Activated CD8-positive, alpha-beta T cell treated with anti-CD3 and anti-CD28 coated beads for 36 hours (primary cell): ENCODE measurements around the gene EFHC2. TPM values are rescaled to one million over a fixed set of nuclear protein-coding genes. Genes with fewer than 3 reads are reported as not detected.

Source experiments
- ATAC-seq: fragments of 200-7000 bp; cut with Tn5 transposase; one replicate; pipeline ENCODE4 v1.10.0; 2021; ENCODE audit warnings: mild to moderate bottlenecking, moderate library complexity
- CTCF ChIA-PET: fragments of 350-600 bp; sonication (Branson Sonifier 250); formaldehyde crosslinking; loops from one replicate; lab custom pipeline; 2021; ENCODE audit warnings: antibody characterized with exemption; lab: Charles Lee
- POLR2A ChIA-PET: fragments of 350-600 bp; sonication (Branson Sonifier 250); formaldehyde crosslinking; loops from one replicate; lab custom pipeline; 2021; ENCODE audit warnings: antibody characterized with exemption; lab: Charles Lee
- DNase-seq: peaks from one replicate; pipeline ENCODE4 v3.0.0-alpha.2; 2020
- H3K27ac Mint-ChIP-seq: one replicate; pipeline ENCODE4 v1.8.0; 2021; ENCODE audit warnings: mild to moderate bottlenecking, mixed read lengths
- H3K27me3 Mint-ChIP-seq: one replicate; pipeline ENCODE4 v1.8.0; 2021; ENCODE audit warnings: mixed read lengths
- H3K36me3 Mint-ChIP-seq: one replicate; pipeline ENCODE4 v1.8.0; 2021; ENCODE audit warnings: low read depth, mixed read lengths
- H3K4me1 Mint-ChIP-seq: one replicate; pipeline ENCODE4 v1.8.0; 2021; ENCODE audit warnings: low read depth, mixed read lengths
- H3K4me3 Mint-ChIP-seq: one replicate; pipeline ENCODE4 v1.8.0; 2021; ENCODE audit warnings: mild to moderate bottlenecking, moderate library complexity, mixed read lengths
- H3K9me3 Mint-ChIP-seq: one replicate; pipeline ENCODE4 v1.8.0; 2021; ENCODE audit warnings: mixed read lengths
- intact Hi-C: fragments of 100-400 bp; cut with micrococcal nuclease; formaldehyde crosslinking; loops from one replicate; pipeline ENCODE4 v1.10.0; 2022
- total RNA-seq, 2 experiments: library from RNA; stranded (reverse); gene quantifications; one replicate each; pipeline ENCODE4 v1.2.3, GENCODE V29; 2021
- TF ChIP-seq, protein P1 (sequence below): fragments of 200-600 bp; IDR thresholded peaks from one replicate; pipeline ENCODE4 v1.8.0; 2022; ENCODE audit warnings: antibody characterized with exemption, mild to moderate bottlenecking

The EFHC2 gene
- total RNA-seq, 2 experiments from 2014 or later: 0.20 to 0.31 TPM

DNA sequence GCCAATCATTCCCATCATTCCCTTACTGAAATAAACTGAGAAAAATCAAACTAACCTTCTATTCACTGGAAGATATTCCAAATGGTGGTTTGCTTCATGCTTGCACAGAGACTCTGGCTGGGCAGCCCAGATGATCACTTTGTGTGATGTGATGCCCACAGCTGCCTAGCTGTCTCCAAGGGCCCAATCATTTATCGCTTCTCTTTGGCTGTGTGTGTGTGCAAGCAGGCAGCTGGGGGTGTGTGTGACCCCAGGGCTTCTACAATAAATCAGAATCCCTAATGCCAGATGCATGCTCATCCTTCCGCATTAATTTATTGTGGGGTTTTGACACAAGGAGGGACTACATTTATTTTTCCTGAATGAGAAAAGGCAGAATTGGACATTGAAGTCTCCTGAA lies 230.1 kb downstream of the EFHC2 start:
- DNase-seq: no peak
- no peak for ATAC-seq
- Mint-ChIP-seq H3K4me3 (no peak overlapping the region), H3K27me3 (no peaks in the 10 kb centered on the region), H3K4me1 (no peaks in the 10 kb centered on the region), H3K27ac (no peak overlapping the region), H3K36me3 (no peaks in the 10 kb centered on the region), H3K9me3 (no peaks in the 10 kb centered on the region)
- ChIA-PET CTCF (no interaction called here), POLR2A (no interaction called here)
- intact Hi-C loops: no loop called here
- TF ChIP-seq, protein P1, sequence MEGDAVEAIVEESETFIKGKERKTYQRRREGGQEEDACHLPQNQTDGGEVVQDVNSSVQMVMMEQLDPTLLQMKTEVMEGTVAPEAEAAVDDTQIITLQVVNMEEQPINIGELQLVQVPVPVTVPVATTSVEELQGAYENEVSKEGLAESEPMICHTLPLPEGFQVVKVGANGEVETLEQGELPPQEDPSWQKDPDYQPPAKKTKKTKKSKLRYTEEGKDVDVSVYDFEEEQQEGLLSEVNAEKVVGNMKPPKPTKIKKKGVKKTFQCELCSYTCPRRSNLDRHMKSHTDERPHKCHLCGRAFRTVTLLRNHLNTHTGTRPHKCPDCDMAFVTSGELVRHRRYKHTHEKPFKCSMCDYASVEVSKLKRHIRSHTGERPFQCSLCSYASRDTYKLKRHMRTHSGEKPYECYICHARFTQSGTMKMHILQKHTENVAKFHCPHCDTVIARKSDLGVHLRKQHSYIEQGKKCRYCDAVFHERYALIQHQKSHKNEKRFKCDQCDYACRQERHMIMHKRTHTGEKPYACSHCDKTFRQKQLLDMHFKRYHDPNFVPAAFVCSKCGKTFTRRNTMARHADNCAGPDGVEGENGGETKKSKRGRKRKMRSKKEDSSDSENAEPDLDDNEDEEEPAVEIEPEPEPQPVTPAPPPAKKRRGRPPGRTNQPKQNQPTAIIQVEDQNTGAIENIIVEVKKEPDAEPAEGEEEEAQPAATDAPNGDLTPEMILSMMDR: no peak

DNA sequence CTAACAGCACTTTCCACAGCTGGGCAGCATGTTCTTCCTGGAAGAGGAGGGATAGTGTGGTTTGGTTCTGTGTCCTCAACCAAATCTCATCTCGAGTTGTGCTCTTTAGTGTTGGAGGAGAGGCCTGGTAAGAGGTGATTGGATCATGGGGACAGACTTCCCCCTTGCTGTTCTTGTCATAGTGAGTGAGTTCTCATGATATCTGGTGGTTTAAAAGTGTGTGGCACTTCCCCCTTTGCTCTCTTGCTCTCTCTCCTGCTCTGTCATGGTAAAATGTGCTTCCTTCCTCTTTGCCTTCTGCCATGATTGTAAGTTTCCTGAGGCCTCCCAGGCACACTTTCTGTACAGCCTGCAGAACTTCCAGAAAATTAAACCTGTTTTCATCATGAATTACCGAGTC lies 236.6 kb downstream of the EFHC2 start:
- no peak for ATAC-seq
- Mint-ChIP-seq H3K36me3 (no peaks in the 10 kb centered on the region), H3K27ac (no peak overlapping the region), H3K4me3 (no peak overlapping the region), H3K4me1 (no peaks in the 10 kb centered on the region), H3K27me3 (no peaks in the 10 kb centered on the region), H3K9me3 (no peaks in the 10 kb centered on the region)
- intact Hi-C loops: no loop called here
- CTCF ChIA-PET: no interaction called here
- no peak for DNase-seq
- TF ChIP-seq, protein P1: no peak
- POLR2A ChIA-PET: no interaction called here

DNA sequence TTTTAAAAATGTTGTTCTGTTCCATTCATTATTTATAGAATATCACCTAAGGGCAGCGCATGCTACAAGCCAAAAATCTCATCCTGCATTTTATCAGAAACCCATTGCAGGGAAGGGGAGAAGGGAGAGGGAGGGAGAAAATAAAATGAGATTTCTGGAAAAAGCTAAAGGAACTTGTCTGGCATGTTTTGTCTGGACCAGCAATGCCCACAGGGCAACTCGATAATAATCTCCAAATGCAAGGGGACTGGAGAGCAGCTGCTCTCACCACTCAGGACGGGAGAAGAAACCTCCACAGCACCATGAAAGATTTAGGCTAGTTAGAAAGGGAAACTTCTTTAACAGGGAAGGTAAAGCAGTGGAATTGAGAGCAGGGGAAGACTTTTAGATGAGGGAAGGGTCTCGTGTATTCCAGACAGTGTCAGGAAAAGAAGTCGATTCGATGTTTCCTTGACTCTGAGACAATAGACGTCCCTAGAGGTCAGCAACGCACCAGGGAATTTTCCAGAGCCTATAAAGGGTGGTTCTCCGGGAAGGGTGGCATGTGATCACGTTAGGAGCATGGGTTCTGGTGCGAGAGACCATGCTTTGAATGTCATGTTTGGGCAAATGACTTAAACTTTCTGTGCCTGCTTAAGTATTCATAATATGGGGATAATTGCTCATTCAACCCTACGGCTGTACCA lies 238.1 kb downstream of the EFHC2 start:
- TF ChIP-seq, protein P1: no peak
- ATAC-seq (no peak), DNase-seq (no peak)
- intact Hi-C loops: no loop called here
- ChIA-PET POLR2A (interaction anchor here (0.6 to 0.9 kb wide), 2 partner anchors 24 to 361 kb away, joined by 3 read pairs; no protein-coding TSS in a partner anchor), CTCF (interaction anchor here (0.7 kb wide), 1 partner anchor 109 kb away, joined by 3 read pairs; no protein-coding TSS in a partner anchor)
- H3K36me3 Mint-ChIP-seq: no peaks in the 10 kb centered on the region
- H3K27ac Mint-ChIP-seq: no peak overlapping the region
- H3K27me3 Mint-ChIP-seq: no peaks in the 10 kb centered on the region
- H3K4me1 Mint-ChIP-seq: no peaks in the 10 kb centered on the region
- no peaks in the 10 kb centered on the region for H3K9me3 Mint-ChIP-seq
- no peak overlapping the region for H3K4me3 Mint-ChIP-seq

DNA sequence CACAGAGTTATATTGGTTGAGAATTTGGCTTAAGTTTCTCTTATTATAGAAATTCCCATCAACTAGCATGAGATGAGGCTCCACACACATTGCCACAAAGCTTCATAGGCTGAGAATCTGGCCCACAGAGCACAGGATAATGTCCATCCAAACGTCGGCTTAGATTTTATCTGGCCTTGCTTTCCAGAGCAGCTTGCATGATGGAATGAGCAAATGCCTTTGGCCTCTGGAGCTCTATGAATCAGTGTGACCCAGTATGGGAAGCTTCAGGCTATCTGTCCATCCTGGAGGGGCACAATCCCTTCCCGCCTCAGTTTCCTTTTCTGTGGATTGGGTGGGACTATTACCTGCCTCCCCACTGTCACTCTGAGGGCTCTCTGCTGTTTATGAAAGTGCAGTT lies 238.8 kb downstream of the EFHC2 start:
- Mint-ChIP-seq H3K9me3 (no peaks in the 10 kb centered on the region), H3K4me3 (no peak overlapping the region), H3K36me3 (no peaks in the 10 kb centered on the region), H3K27me3 (no peaks in the 10 kb centered on the region), H3K27ac (no peak overlapping the region), H3K4me1 (no peaks in the 10 kb centered on the region)
- DNase-seq (no peak), ATAC-seq (no peak)
- TF ChIP-seq, protein P1: no peak
- POLR2A ChIA-PET: interaction anchor here (0.9 kb wide), 1 partner anchor 24 kb away, joined by 3 read pairs; no protein-coding TSS in a partner anchor
- intact Hi-C loops: no loop called here
- CTCF ChIA-PET: interaction anchor here (0.7 kb wide), 1 partner anchor 110 kb away, joined by 3 read pairs; no protein-coding TSS in a partner anchor

DNA sequence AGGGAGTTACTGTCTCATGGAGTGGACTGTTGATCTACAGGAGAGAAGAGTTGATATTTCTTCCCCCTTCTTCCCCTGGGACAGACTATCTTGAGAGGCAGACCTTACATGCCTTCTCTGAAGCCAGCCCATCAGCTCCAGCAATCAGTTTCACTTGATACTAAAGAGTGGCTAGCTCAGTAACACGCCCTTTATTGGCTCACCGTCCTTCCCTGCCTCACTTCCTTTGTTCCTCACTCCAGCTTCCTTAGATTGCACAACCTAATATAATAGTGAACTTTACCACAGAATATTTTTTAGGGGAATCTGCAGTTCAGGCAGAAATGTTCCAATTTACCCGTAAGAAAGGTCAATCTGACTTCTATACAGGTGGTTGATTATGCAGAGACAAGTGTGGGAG lies 242.2 kb downstream of the EFHC2 start:
- ATAC-seq: no peak
- ChIA-PET POLR2A (no interaction called here), CTCF (no interaction called here)
- no peaks in the 10 kb centered on the region for H3K27me3 Mint-ChIP-seq
- H3K9me3 Mint-ChIP-seq: no peaks in the 10 kb centered on the region
- no peak overlapping the region for H3K27ac Mint-ChIP-seq
- H3K36me3 Mint-ChIP-seq: no peaks in the 10 kb centered on the region
- DNase-seq: no peak
- H3K4me1 Mint-ChIP-seq: no peaks in the 10 kb centered on the region
- TF ChIP-seq, protein P1: no peak
- intact Hi-C loops: no loop called here
- no peak overlapping the region for H3K4me3 Mint-ChIP-seq
